Measurements from ENCODE around the gene ACTR8.

ACTR8 gene

GRCh38 chr3:53833053-53833645 is 48.8 kb downstream of the ACTR8 start:
- DNase-seq = no peak

- no peak for DNase-seq
Measured at GRCh38 chr3:53830944-53831343, 51.0 kb downstream of the ACTR8 start.

- DNase-seq = no peak
Measured at GRCh38 chr3:53829605-53830004, 52.3 kb downstream of the ACTR8 start.

GRCh38 chr3:53828581-53828980 is 53.4 kb downstream of the ACTR8 start:
- no peak for DNase-seq

- DNase-seq = no peak
Measured at GRCh38 chr3:53826048-53826447, 55.9 kb downstream of the ACTR8 start.

- DNase-seq = no peak
Measured at GRCh38 chr3:53824795-53825194, 57.2 kb downstream of the ACTR8 start.

GRCh38 chr3:53823956-53824657 is 57.8 kb downstream of the ACTR8 start:
- DNase-seq = no peak

- DNase-seq = no peak
Measured at GRCh38 chr3:53823026-53823955, 58.7 kb downstream of the ACTR8 start.

- no peak for DNase-seq
Measured at GRCh38 chr3:53822331-53822741, 59.6 kb downstream of the ACTR8 start.

GRCh38 chr3:53821631-53822121 is 60.3 kb downstream of the ACTR8 start:
- no peak for DNase-seq

GRCh38 chr3:53820756-53821580 is 61.0 kb downstream of the ACTR8 start:
- DNase-seq = no peak

- DNase-seq = no peak
Measured at GRCh38 chr3:53820084-53820483, 61.9 kb downstream of the ACTR8 start.

- DNase-seq = no peak
Measured at GRCh38 chr3:53819163-53819868, 62.6 kb downstream of the ACTR8 start.

- no peak for DNase-seq
Measured at GRCh38 chr3:53818221-53819162, 63.5 kb downstream of the ACTR8 start.

- DNase-seq = no peak
Measured at GRCh38 chr3:53817809-53818208, 64.1 kb downstream of the ACTR8 start.

GRCh38 chr3:53817211-53817610 is 64.7 kb downstream of the ACTR8 start:
- no peak for DNase-seq
